IMR-90 (cell line): Measurements from ENCODE around the gene SPHK2. TPM values are rescaled to one million over a fixed set of nuclear protein-coding genes. Genes with fewer than 3 reads are reported as not detected.
"Not testable (repeated sequence)": the region's sequence is repeated elsewhere in the genome, so short reads cannot be mapped to it uniquely, and the experiment has no call there.

Experiments used
- ATAC-seq: fragments of 200-7000 bp; cut with Tn5 transposase; 2 replicates; pipeline ENCODE4 v1.9.1; 2020; ENCODE audit warnings: low read depth, mild to moderate bottlenecking, moderate library complexity
- BruUV-seq: library from RNA; stranded (reverse); fragments of 400-500 nt; replicated peaks from 2 replicates; lab custom pipeline; 2021; lab: Mats Ljungman, UMichigan
- CTCF ChIA-PET: fragments of 300-600 bp; formaldehyde crosslinking; extraction: SDS; loops from one replicate; lab custom pipeline; 2021; ENCODE audit warnings: antibody characterized with exemption; lab: Yijun Ruan, JAX
- POLR2A ChIA-PET: fragments of 300-600 bp; sonication (Branson Sonifier 250); formaldehyde crosslinking; loops from one replicate; lab custom pipeline; 2022; ENCODE audit warnings: antibody characterized with exemption; ENCODE audit not compliant: unreplicated experiment; lab: Charles Lee
- DNase-seq: peaks from one replicate; pipeline ENCODE4 v3.0.0; 2013
- H2AFZ ChIP-seq: replicated peaks from 2 replicates; pipeline ENCODE3; 2013; ENCODE audit warnings: low read length, mild to moderate bottlenecking; ENCODE audit not compliant: poor library complexity
- H2AK5ac ChIP-seq: 2 replicates; pipeline ENCODE4 v1.6.1; 2013; ENCODE audit warnings: low read depth, low read length, inconsistent platforms
- H2AK9ac ChIP-seq: replicated peaks from 2 replicates; pipeline ENCODE3; 2013; ENCODE audit warnings: mild to moderate bottlenecking, low read depth, low read length, moderate library complexity; ENCODE audit not compliant: poor library complexity
- H2BK120ac ChIP-seq: 2 replicates; pipeline ENCODE4 v1.6.1; 2013; ENCODE audit warnings: low read depth, low read length, inconsistent platforms
- H2BK15ac ChIP-seq: 3 replicates; pipeline ENCODE4 v1.6.1; 2013; ENCODE audit warnings: low read depth, low read length, inconsistent platforms
- H2BK20ac ChIP-seq: 2 replicates; pipeline ENCODE4 v1.6.1; 2013; ENCODE audit warnings: low read depth, mild to moderate bottlenecking, inconsistent platforms, low read length, moderate library complexity
- H2BK5ac ChIP-seq: 2 replicates; pipeline ENCODE4 v1.6.1; 2013; ENCODE audit warnings: mild to moderate bottlenecking, low read depth, low read length, inconsistent platforms; ENCODE audit not compliant: poor library complexity, severe bottlenecking
- H3K14ac ChIP-seq: replicated peaks from 2 replicates; pipeline ENCODE4 v1.6.1; 2013; ENCODE audit warnings: low read depth, low read length, inconsistent platforms
- H3K18ac ChIP-seq: 2 replicates; pipeline ENCODE4 v1.6.1; 2013; ENCODE audit warnings: low read depth, low read length, control low read depth
- H3K23ac ChIP-seq: 2 replicates; pipeline ENCODE4 v1.6.1; 2013; ENCODE audit warnings: low read depth, low read length, inconsistent platforms
- H3K27ac ChIP-seq: 2 replicates; pipeline ENCODE4 v1.5.1; 2013; ENCODE audit warnings: mild to moderate bottlenecking, control low read depth, low read length; ENCODE audit not compliant: insufficient read depth
- H3K27me3 ChIP-seq: 2 replicates; pipeline ENCODE4 v1.6.1; 2013; ENCODE audit warnings: low read length; ENCODE audit not compliant: control insufficient read depth, insufficient read depth
- H3K36me3 ChIP-seq: 2 replicates; pipeline ENCODE4 v1.6.1; 2013; ENCODE audit warnings: low read length, mixed read lengths; ENCODE audit not compliant: control insufficient read depth, insufficient read depth
- H3K4ac ChIP-seq: 2 replicates; pipeline ENCODE4 v1.6.1; 2013; ENCODE audit warnings: low read depth, low read length, inconsistent platforms
- H3K4me1 ChIP-seq: 2 replicates; pipeline ENCODE4 v1.6.1; 2013; ENCODE audit warnings: low read length, mixed read lengths; ENCODE audit not compliant: control insufficient read depth, insufficient read depth
- H3K4me2 ChIP-seq: 2 replicates; pipeline ENCODE4 v1.6.1; 2013; ENCODE audit warnings: low read depth, mild to moderate bottlenecking, control low read depth, low read length, moderate library complexity
- H3K4me3 ChIP-seq: 2 replicates; pipeline ENCODE4 v1.5.1; 2013; ENCODE audit warnings: low read depth, mild to moderate bottlenecking, control low read depth, low read length, moderate library complexity; ENCODE audit not compliant: insufficient read depth
- H3K56ac ChIP-seq: 2 replicates; pipeline ENCODE4 v1.6.1; 2013; ENCODE audit warnings: low read length, inconsistent platforms; ENCODE audit not compliant: insufficient read depth; ENCODE audit errors: extremely low read depth
- H3K79me1 ChIP-seq, 2 experiments: 2 replicates each; pipeline ENCODE4 v1.6.1; 2013; ENCODE audit warnings: low read length in 2 of 2, inconsistent platforms in 1 of 2, low read depth in 1 of 2
- H3K9ac ChIP-seq: 2 replicates; pipeline ENCODE4 v1.6.1; 2013; ENCODE audit warnings: low read depth, low read length, control low read depth
- H3K9me1 ChIP-seq: 2 replicates; pipeline ENCODE4 v1.6.1; 2013; ENCODE audit warnings: low read length, inconsistent platforms; ENCODE audit not compliant: insufficient read depth
- H3K9me3 ChIP-seq: 2 replicates; pipeline ENCODE4 v1.6.1; 2013; ENCODE audit warnings: low read length; ENCODE audit not compliant: control insufficient read depth, insufficient read depth
- H4K20me1 ChIP-seq: 2 replicates; pipeline ENCODE4 v1.6.1; 2013; ENCODE audit warnings: low read length, inconsistent platforms; ENCODE audit not compliant: insufficient read depth
- H4K5ac ChIP-seq: 2 replicates; pipeline ENCODE4 v1.6.1; 2013; ENCODE audit warnings: mild to moderate bottlenecking, low read depth, low read length, control low read depth
- H4K8ac ChIP-seq, 2 experiments: 2 replicates each; pipeline ENCODE4 v1.6.1; 2013; ENCODE audit warnings: low read depth in 2 of 2, low read length in 2 of 2, control low read depth in 1 of 2, inconsistent platforms in 1 of 2
- H4K91ac ChIP-seq: 2 replicates; pipeline ENCODE4 v1.6.1; 2013; ENCODE audit warnings: low read depth, low read length, inconsistent platforms; ENCODE audit not compliant: insufficient read depth
- BHLHE40 ChIP-seq: fragments of 150-350 bp; IDR thresholded peaks from 2 replicates; pipeline ENCODE4 v1.6.1; 2016; ENCODE audit warnings: mild to moderate bottlenecking, low read depth, low read length
- CHD1 ChIP-seq: IDR thresholded peaks from 2 replicates; pipeline ENCODE4 v1.6.1; 2012; ENCODE audit warnings: low read depth, low read length, improper control_type of control experiment
- FOS ChIP-seq: fragments of 150-350 bp; IDR thresholded peaks from 2 replicates; pipeline ENCODE4 v1.6.1; 2016; ENCODE audit warnings: low read depth, low read length
- MAFK ChIP-seq: IDR thresholded peaks from 2 replicates; pipeline ENCODE4 v1.6.1; 2012; ENCODE audit warnings: low read depth, low read length, improper control_type of control experiment
- MXI1 ChIP-seq: IDR thresholded peaks from 2 replicates; pipeline ENCODE4 v1.6.1; 2012; ENCODE audit warnings: low read depth, mild to moderate bottlenecking, low read length, moderate library complexity, borderline replicate concordance
- RCOR1 ChIP-seq: IDR thresholded peaks from 2 replicates; pipeline ENCODE4 v1.6.1; 2012; ENCODE audit warnings: mild to moderate bottlenecking, low read length, improper control_type of control experiment; ENCODE audit not compliant: insufficient replicate concordance
- WGBS, 2 experiments: methylation state at CpG; one replicate each; pipeline versions ENCODE4 v1.1.5 to v1.1.7; 2013; ENCODE audit warnings: missing lambda C conversion rate in 2 of 2; ENCODE audit not compliant: insufficient read length in 1 of 2; ENCODE audit errors: extremely low coverage in 2 of 2; 5-methylcytosine and 5-hydroxymethylcytosine counted together
- dilution Hi-C: fragments of 300-500 bp; cut with HindIII; formaldehyde crosslinking; loops from one replicate; pipeline ENCODE4 v1.14.3; 2018; ENCODE audit warnings: low sequenced_read_pairs; ENCODE audit not compliant: unreplicated experiment
- in situ Hi-C: fragments of 300-500 bp; cut with MboI; formaldehyde crosslinking; loops from 3 replicates; pipeline ENCODE4 v1.14.3; 2019; ENCODE audit warnings: low sequenced_read_pairs, inconsistent platforms, mixed read lengths
- intact Hi-C: fragments of 100-400 bp; cut with micrococcal nuclease; formaldehyde crosslinking; loops from 2 replicates; pipeline ENCODE4 v1.10.0; 2022
- polyA plus RNA-seq, 3 experiments: library from polyadenylated mRNA; depleted of rRNA; stranded (reverse); fragments of >200 nt; gene quantifications; 2 replicates each; pipeline ENCODE4 v1.2.3, GENCODE V29; 2012; ENCODE audit warnings: low replicate concordance in 1 of 3
- total RNA-seq: library from RNA; depleted of rRNA; stranded (reverse); fragments of >200 nt; gene quantifications from 2 replicates; pipeline ENCODE4 v1.2.3, GENCODE V29; 2012
- TF ChIP-seq, protein P1 (sequence below): conservative IDR thresholded peaks from 2 replicates; pipeline ENCODE4 v1.5.1; 2012; ENCODE audit warnings: mild to moderate bottlenecking, low read depth, low read length, improper control_type of control experiment

Gene SPHK2
- total and polyA plus RNA-seq, 2 of the 4 experiments (the other 2 are of a cell fraction), result 1.6 to 9.9 TPM

DNA sequence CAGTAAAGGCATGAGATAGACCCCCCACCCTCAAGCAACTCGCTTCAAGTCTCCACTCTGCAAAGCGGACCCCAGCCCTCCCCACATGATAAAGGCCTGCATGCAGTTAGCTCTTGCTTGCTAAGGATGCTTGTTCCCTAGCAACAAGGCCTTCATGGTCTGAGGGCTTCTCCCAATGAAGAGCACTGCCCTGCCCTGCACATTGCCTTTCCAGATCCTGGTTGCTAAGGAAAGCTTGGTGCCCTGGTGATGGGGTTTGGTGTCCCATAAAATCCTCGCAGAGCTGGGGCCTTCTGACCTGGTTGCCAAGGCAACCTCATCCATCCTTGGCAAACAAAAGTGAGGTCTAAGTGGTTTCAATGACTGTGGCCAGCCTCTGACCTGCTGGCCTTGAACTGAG is 11.9 kb downstream of the SPHK2 start:
- ATAC-seq (no peak), DNase-seq (no peak)
- WGBS, 2 experiments, result 60% methylated on average over 1 of the region's 3 CpGs; no CpG with 5 or more reads in 1 of the 2 experiments
- dilution Hi-C loops, result no loop called here
- Histone ChIP-seq H3K18ac (no peak overlapping the region), H2AFZ (peak overlapping the region; percentile 46), H3K4ac (no peak overlapping the region), H3K4me3 (no peak overlapping the region), H2BK20ac (no peak overlapping the region), H2BK120ac (no peak overlapping the region), H4K5ac (no peak overlapping the region), H3K14ac (no peak overlapping the region), H2AK9ac (peak overlapping the region; percentile 79), H3K27ac (no peak overlapping the region), H3K23ac (no peak overlapping the region), H3K4me1 (peaks cover 39% of the 10 kb centered on the region), H3K79me1 (peaks cover 0 to 14% of the 10 kb centered on the region in 2 experiments; a peak in 3 of 4 replicates), H4K20me1 (no peaks in the 10 kb centered on the region), H4K8ac (peak overlapping the region in 1 of 2 experiments; percentile 59; a peak in 1 of 4 replicates), H4K91ac (no peak overlapping the region), H3K9me1 (peaks cover 23% of the 10 kb centered on the region), H2BK15ac (no peak overlapping the region), H3K9ac (no peak overlapping the region), H3K36me3 (peaks cover 2% of the 10 kb centered on the region; the same call in 1 of the 2 replicates), H3K9me3 (no peaks in the 10 kb centered on the region), H3K4me2 (no peak overlapping the region), H2AK5ac (peak overlapping the region; percentile 51; the same call in 1 of the 2 replicates), H3K56ac (no peak overlapping the region), H3K27me3 (no peaks in the 10 kb centered on the region), H2BK5ac (no peak overlapping the region)
- POLR2A ChIA-PET, result interaction anchor here (0.6 kb wide), 1 partner anchor 213 kb away, joined by 30 read pairs; no protein-coding TSS in a partner anchor
- intact Hi-C loops, result no loop called here
- CTCF ChIA-PET, result no interaction called here
- in situ Hi-C loops, result no loop called here
- no TSS peak for BruUV-seq
- TF ChIP-seq, protein P1, sequence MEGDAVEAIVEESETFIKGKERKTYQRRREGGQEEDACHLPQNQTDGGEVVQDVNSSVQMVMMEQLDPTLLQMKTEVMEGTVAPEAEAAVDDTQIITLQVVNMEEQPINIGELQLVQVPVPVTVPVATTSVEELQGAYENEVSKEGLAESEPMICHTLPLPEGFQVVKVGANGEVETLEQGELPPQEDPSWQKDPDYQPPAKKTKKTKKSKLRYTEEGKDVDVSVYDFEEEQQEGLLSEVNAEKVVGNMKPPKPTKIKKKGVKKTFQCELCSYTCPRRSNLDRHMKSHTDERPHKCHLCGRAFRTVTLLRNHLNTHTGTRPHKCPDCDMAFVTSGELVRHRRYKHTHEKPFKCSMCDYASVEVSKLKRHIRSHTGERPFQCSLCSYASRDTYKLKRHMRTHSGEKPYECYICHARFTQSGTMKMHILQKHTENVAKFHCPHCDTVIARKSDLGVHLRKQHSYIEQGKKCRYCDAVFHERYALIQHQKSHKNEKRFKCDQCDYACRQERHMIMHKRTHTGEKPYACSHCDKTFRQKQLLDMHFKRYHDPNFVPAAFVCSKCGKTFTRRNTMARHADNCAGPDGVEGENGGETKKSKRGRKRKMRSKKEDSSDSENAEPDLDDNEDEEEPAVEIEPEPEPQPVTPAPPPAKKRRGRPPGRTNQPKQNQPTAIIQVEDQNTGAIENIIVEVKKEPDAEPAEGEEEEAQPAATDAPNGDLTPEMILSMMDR, result no peak
- no peak for TF ChIP-seq FOS
- no peak for TF ChIP-seq CHD1
- no peak for TF ChIP-seq RCOR1
- TF ChIP-seq MXI1, result no peak
- no peak for TF ChIP-seq BHLHE40
- no peak for TF ChIP-seq MAFK

DNA sequence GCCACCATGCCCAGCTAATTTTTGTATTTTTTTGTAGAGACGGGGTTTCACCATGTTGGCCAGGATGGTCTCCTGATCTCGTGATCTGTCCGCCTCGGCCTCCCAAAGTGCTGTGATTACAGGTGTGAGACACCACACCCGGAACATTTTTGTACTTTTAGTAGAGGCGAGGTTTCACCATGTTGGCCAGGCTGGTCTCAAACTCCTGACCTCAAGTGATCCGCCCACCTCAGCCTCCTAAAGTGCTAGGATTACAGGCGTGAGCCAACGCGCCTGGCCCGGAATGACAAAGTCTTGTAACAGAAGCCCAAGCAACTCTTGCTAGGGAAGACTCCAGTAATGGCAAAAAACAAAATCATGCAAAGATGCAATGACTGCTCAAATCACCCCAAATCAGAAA is 13.0 kb downstream of the SPHK2 start:
- Histone ChIP-seq H3K4me1 (peaks cover 39% of the 10 kb centered on the region), H2AK5ac (peak overlapping the region; percentile 56; the same call in 1 of the 2 replicates), H2BK5ac (peak overlapping the region; percentile 36), H2BK120ac (peak overlapping the region; percentile 19), H3K79me1 (peaks cover 0 to 14% of the 10 kb centered on the region in 2 experiments; a peak in 3 of 4 replicates), H3K14ac (0 out of 2 replicates have a peak overlapping the region, but pooled peaks have one; percentile 10), H3K9me1 (peaks cover 23% of the 10 kb centered on the region)
- dilution Hi-C loops, BruUV-seq, H4K5ac ChIP-seq, H3K4ac ChIP-seq, H4K91ac ChIP-seq, H4K20me1 ChIP-seq, H3K9ac ChIP-seq, H2BK15ac ChIP-seq, H3K4me3 ChIP-seq, in situ Hi-C loops, H3K4me2 ChIP-seq, H3K27me3 ChIP-seq, H3K27ac ChIP-seq, H4K8ac ChIP-seq, H3K18ac ChIP-seq, DNase-seq, H3K36me3 ChIP-seq, H3K23ac ChIP-seq, H2AFZ ChIP-seq, POLR2A ChIA-PET, H2BK20ac ChIP-seq, H3K56ac ChIP-seq, H2AK9ac ChIP-seq, ATAC-seq, intact Hi-C loops, H3K9me3 ChIP-seq: not testable (repeated sequence)
- WGBS, 2 experiments, result 91% methylated on average over 4 of the region's 11 CpGs; no CpG with 5 or more reads in 1 of the 2 experiments
- CTCF ChIA-PET, result interaction anchor here (0.6 kb wide), 1 partner anchor 212 kb away, joined by 9 read pairs; no protein-coding TSS in a partner anchor
